ENCODE measurements around the gene PROK1.

- TF ChIP-seq CTCF (IDR thresholded peaks at IDR 0.05) (no peak), POLR2A (IDR thresholded peaks at IDR 0.05) (no peak)
Observed at GRCh38 chr1:110506541-110506940, 55.6 kb downstream of the PROK1 start.
